Omental fat pad (tissue), 4 donors: Measurements from ENCODE around the gene RALB. TPM values are rescaled to one million over a fixed set of nuclear protein-coding genes. Genes with fewer than 3 reads are reported as not detected.

ENCODE experiments used
- ATAC-seq: fragments of 150-250 bp; one replicate; pipeline ENCODE4 v1.9.1; 2016; ENCODE audit warnings: mild to moderate bottlenecking, moderate library complexity; ENCODE audit not compliant: low FRiP score
- DNase-seq: peaks from one replicate; pipeline ENCODE4 v3.0.0-alpha.2; 2019; ENCODE audit warnings: low spot score
- total RNA-seq, 4 donors: library from RNA; depleted of rRNA; stranded (reverse); fragments of >200 nt; gene quantifications; one replicate each; pipeline ENCODE4 v1.1.0, GENCODE V29; 2016
- TF ChIP-seq, protein P1 (sequence below), 3 donors: fragments of 450-650 bp; IDR thresholded peaks; one replicate each; pipeline ENCODE4 v1.5.1; 2016 to 2017; ENCODE audit warnings: antibody characterized with exemption in 3 of 3, mild to moderate bottlenecking in 3 of 3, moderate library complexity in 2 of 3

RALB gene
- total RNA-seq, 4 donors from 2014 or later: 41.5 to 74.2 (median 51.4) TPM

DNA sequence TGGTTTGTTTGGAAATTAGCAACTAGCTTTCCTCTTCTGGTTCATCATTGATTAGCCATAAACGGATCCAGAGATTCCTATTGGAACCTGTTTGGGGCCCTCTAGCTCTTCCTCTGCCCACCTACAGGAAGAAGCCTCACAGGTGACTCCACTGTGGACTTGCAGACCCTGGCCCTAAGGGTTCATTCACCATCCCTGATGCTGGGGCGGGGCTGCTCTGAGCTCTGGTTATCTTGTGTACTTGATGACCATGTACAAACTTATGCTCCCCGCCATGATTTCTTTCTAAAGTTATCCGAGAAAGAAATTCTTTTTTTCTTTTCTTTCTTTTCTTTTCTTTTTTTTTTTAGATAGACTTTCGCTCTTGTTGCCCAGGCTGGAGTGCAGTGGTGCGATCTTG lies 59.4 kb downstream of the RALB start:
- TF ChIP-seq, protein P1, sequence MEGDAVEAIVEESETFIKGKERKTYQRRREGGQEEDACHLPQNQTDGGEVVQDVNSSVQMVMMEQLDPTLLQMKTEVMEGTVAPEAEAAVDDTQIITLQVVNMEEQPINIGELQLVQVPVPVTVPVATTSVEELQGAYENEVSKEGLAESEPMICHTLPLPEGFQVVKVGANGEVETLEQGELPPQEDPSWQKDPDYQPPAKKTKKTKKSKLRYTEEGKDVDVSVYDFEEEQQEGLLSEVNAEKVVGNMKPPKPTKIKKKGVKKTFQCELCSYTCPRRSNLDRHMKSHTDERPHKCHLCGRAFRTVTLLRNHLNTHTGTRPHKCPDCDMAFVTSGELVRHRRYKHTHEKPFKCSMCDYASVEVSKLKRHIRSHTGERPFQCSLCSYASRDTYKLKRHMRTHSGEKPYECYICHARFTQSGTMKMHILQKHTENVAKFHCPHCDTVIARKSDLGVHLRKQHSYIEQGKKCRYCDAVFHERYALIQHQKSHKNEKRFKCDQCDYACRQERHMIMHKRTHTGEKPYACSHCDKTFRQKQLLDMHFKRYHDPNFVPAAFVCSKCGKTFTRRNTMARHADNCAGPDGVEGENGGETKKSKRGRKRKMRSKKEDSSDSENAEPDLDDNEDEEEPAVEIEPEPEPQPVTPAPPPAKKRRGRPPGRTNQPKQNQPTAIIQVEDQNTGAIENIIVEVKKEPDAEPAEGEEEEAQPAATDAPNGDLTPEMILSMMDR (IDR thresholded peaks at IDR 0.05): no peak
- no peak for ATAC-seq
- DNase-seq: no peak

DNA sequence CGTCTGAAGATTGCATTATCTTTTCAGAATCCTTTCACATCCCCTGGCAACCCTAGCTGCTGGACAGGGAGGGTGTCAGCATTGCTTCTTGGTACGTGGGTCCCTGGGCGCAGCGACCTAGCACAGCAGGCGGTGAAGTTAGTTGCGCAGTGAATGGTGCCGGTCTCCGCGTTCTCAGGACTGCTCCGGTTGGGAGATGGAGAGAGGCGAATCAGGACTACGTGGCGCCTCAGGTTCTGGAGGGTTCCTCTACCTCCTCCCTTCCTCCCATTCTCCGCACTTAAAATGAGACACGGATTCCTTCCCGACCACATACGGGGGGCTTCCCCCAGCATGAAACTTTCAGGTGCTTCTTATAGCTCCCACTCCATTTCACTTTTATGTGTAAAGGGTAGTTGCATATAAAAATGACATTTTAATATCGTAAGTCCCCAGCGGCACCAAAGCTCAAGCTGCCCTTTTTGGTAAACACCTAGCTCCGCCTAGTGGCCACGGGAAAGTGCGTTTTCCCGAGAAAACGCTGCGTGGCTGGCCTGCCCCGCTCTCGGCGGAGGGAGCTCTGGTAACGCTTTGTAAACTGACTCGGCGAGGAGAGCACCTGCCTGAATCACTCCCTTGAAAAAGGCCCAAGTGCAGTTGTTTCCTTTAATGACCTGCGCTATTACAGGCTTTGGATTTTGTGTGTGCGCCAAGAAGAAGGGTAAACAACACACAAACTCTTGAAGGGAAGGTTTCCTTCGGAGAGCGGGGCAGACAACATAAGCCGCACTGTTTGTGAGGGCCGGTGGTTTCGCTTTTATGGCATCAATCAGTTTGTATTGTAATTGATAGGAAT lies 60.4 kb downstream of the RALB start:
- DNase-seq (peak; percentile 76), ATAC-seq (peak; percentile 91)
- TF ChIP-seq, protein P1 (IDR thresholded peaks at IDR 0.05): peak in 2 of 3 donors; percentile 44 to 82

DNA sequence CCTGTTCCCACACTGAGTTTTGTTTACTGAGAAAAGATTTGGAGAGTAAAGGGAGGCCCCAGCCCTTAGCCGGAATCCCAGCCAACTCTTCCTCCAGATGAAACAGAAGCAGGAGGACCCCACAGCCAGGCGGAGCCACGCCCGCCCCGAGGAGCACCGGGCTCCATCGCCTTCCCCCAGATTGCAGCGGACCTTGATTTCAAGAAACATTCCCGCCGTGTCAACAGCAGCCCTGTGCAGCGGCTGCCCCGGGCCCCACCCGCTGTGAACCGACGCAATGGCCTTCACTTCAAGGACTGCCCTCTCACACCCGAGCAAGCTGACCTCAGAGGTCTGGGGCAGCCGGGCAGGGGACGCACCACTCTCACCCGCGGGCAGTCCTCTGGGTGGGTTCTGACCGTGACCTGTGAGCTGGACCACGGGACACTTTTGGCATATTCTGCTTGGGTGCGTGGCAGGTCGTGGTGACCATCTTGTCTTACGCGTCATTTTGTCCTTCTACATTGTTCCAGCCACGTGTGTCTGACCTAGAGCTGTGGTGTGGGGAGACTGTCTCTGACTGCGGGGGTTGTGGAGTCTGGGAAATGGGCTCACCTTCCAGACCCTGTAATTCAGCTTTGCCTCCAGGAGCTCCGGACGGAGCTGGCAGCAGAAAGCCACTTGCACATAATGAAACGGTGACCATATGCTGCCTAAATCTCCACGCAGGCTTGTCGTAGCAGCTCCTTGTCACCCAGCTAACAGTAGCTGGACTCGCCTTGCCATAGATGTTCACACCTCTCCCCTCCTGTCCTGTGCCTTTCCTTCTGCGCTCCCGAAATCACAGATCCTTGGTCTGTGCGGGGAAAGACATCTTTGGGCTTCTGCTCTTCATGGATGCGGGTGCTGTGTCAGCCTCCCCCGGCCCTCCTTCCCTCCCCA lies 61.3 kb downstream of the RALB start:
- TF ChIP-seq, protein P1 (IDR thresholded peaks at IDR 0.05): no peak
- ATAC-seq: peak; percentile 3
- DNase-seq: no peak

DNA sequence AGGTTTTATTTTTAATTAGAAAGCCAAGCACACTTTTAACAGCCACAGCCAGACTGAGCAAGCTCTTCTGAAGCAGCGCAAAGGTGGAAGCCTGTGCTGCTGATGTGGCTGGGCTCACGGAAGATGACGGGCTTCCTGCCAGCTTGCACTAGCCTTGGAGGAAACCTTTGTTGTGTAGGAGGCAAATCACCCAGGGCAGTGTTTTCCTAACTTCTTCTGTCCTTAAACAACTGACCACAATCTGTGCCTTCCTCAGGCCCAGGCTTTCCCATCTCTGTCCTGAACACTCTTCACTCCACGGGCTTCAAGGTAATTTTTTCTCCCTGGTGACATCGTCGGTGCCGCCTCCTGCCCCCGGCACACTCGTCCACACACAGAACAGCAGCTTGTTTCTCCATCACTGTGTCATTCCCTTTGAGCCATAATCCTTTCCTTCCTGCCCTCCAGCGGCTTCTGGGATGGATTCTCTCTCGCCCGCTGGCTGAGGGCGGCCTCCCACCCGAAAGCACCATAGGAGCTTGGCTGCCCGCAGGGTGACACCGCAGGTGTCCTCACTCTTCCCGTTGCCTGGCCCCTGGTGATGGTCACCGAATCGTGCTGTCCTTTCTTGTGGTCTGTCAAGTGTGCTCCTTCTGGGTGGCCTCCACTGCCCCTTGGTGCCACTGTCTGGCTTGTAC lies 62.2 kb downstream of the RALB start:
- ATAC-seq (no peak), DNase-seq (no peak)
- TF ChIP-seq, protein P1 (IDR thresholded peaks at IDR 0.05): no peak

DNA sequence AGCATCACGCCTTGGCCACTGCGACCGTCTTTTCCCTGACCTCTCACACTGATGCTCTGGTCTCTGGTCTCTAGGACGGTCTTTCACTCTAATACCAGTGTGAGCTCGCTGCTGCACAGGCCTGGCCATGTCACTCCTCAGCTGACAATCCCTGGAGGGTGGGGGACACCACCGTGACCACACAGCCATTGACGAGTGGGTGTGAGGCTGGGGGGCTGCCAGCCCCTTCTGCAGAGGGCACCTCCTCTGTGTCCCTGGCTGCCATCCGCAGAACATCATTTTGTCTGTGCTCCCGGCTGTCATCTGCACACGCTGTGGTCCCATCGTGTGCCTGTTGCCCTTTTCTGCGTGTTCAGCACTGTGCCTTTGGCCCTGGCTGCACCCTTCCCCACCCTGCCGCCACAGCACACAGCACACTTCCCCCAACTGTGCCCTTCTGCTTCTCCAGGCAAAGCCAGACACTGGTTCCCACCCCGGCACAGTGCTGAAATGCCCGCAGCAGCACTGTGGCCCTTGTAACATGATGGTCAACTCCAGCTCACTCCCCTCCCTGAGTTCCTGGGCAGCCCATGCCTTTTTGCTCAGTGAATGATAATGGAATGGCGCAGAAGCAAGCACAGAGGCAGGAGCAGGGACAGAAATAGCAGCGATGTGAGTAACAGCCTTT lies 62.8 kb downstream of the RALB start:
- ATAC-seq: no peak
- DNase-seq: no peak
- TF ChIP-seq, protein P1 (IDR thresholded peaks at IDR 0.05): no peak

DNA sequence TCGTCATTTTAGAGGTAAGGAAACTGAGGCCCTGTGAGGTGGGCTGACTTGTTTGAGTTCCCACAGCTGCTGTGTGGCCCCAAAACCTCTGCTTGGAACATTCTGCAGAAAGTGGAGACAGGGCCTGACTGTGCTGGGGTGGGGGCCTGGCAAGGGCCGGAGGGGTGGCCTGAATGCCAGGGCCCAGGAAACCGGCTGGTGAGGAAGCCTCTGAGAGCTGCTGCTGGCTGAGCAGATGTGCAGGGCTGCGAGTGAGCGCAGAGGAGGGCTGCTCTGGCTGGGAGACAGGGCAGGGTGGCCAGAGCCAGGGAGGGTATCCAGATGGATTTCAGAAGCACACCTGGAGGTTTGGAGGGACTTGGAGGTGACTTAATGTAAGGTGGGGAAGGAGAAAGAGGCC lies 63.4 kb downstream of the RALB start:
- no peak for ATAC-seq
- TF ChIP-seq, protein P1 (IDR thresholded peaks at IDR 0.05): no peak
- DNase-seq: no peak
